Panc1 (cell line): ENCODE results near the gene CYP39A1. TPM values are rescaled to one million over a fixed set of nuclear protein-coding genes. Genes with fewer than 3 reads are reported as not detected.

Experiments
- ATAC-seq: fragments of 200-7000 bp; cut with Tn5 transposase; 2 replicates; pipeline ENCODE4 v1.9.1; 2020; ENCODE audit warnings: mild to moderate bottlenecking, moderate library complexity
- BruUV-seq: library from RNA; stranded (reverse); fragments of 400-500 nt; replicated peaks from 2 replicates; lab custom pipeline; 2021; lab: Mats Ljungman, UMichigan
- CTCF ChIA-PET: fragments of 300-600 bp; sonication (Branson Sonifier 250); formaldehyde crosslinking; loops from one replicate; lab custom pipeline; 2022; ENCODE audit warnings: antibody characterized with exemption; lab: Charles Lee
- POLR2A ChIA-PET: fragments of 300-600 bp; sonication (Branson Sonifier 250); formaldehyde crosslinking; loops from one replicate; lab custom pipeline; 2022; ENCODE audit warnings: antibody characterized with exemption; lab: Charles Lee
- DNase-seq: peaks from one replicate; pipeline ENCODE4 v3.0.0-alpha.2; 2010; ENCODE audit warnings: low read depth, low spot score
- H3K27ac ChIP-seq: 2 replicates; pipeline ENCODE4 v1.5.1; 2011; ENCODE audit warnings: mild to moderate bottlenecking, low read length, inconsistent platforms
- H3K27me3 ChIP-seq: fragments of 200-500 bp; sonication (Bioruptor generic); 2 replicates; pipeline ENCODE4 v1.6.0; 2014; ENCODE audit warnings: low read length, inconsistent platforms; ENCODE audit not compliant: control insufficient read depth, insufficient read depth
- H3K36me3 ChIP-seq: fragments of 200-500 bp; sonication (Bioruptor generic); 2 replicates; pipeline ENCODE4 v1.5.1; 2014; ENCODE audit warnings: inconsistent platforms, mild to moderate bottlenecking, low read length, moderate library complexity; ENCODE audit not compliant: control insufficient read depth, insufficient read depth
- H3K4me1 ChIP-seq: 2 replicates; pipeline ENCODE4 v1.5.1; 2011; ENCODE audit warnings: inconsistent platforms, mild to moderate bottlenecking, low read length, moderate library complexity; ENCODE audit not compliant: control insufficient read depth, insufficient read depth
- H3K4me3 ChIP-seq, 2 experiments: 2 replicates each; pipeline ENCODE4 v1.5.1; 2011 to 2012; ENCODE audit warnings: low read depth in 2 of 2, low read length in 2 of 2, mild to moderate bottlenecking in 2 of 2, inconsistent platforms in 1 of 2, moderate library complexity in 1 of 2
- H3K9me3 ChIP-seq: fragments of 200-500 bp; sonication (Bioruptor generic); 2 replicates; pipeline ENCODE4 v1.5.1; 2014; ENCODE audit warnings: low read depth, mild to moderate bottlenecking, inconsistent platforms, low read length, moderate library complexity; ENCODE audit not compliant: control insufficient read depth, insufficient read depth
- CTCF ChIP-seq: fragments of 450-650 bp; IDR thresholded peaks from 2 replicates; pipeline ENCODE4 v1.5.1; 2017; ENCODE audit warnings: mild to moderate bottlenecking
- POLR2AphosphoS5 ChIP-seq: IDR thresholded peaks from 2 replicates; pipeline ENCODE4 v1.6.1; 2012; ENCODE audit warnings: mild to moderate bottlenecking, low read depth, low read length, moderate library complexity
- SIN3A ChIP-seq: IDR thresholded peaks from 2 replicates; pipeline ENCODE4 v1.6.1; 2012; ENCODE audit warnings: low read depth, mild to moderate bottlenecking, low read length, moderate library complexity, borderline replicate concordance; ENCODE audit not compliant: insufficient read depth
- TCF7L2 ChIP-seq: IDR thresholded peaks from 2 replicates; pipeline ENCODE4 v1.6.1; 2011; ENCODE audit warnings: mild to moderate bottlenecking, low read depth, low read length, inconsistent platforms
- in situ Hi-C: cut with HindIII; loops from 2 replicates; pipeline ENCODE4 v1.10.0; 2016; ENCODE audit warnings: low sequenced_read_pairs, low pct_unique_long_range_greater_than_20kb
- intact Hi-C: fragments of 100-400 bp; cut with micrococcal nuclease; formaldehyde crosslinking; loops from one replicate; pipeline ENCODE4 v1.10.0; 2022; ENCODE audit not compliant: unreplicated experiment
- total RNA-seq: library from RNA; stranded (reverse); gene quantifications from one replicate; pipeline ENCODE4 v1.2.1, GENCODE V29; 2021; ENCODE audit not compliant: unreplicated experiment
- TF ChIP-seq, protein P1 (sequence below), 2 experiments: IDR thresholded peaks; 2 replicates each; pipeline ENCODE4 v1.6.1; 2011 to 2012; ENCODE audit warnings: low read depth in 2 of 2, control low read depth in 1 of 2, low read length in 1 of 2, mild to moderate bottlenecking in 1 of 2, moderate library complexity in 1 of 2; ENCODE audit not compliant: insufficient read depth in 1 of 2

The CYP39A1 gene
- total RNA-seq, 1 experiment from 2014 or later: 0.72 TPM

- Histone ChIP-seq H3K27me3 (no peaks in the 10 kb centered on the region), H3K36me3 (no peaks in the 10 kb centered on the region), H3K4me1 (no peaks in the 10 kb centered on the region), H3K27ac (no peak overlapping the region), H3K9me3 (no peaks in the 10 kb centered on the region), H3K4me3 (no peak overlapping the region)
- DNase-seq (no peak), ATAC-seq (no peak)
- ChIA-PET POLR2A (no interaction called here), CTCF (no interaction called here)
- in situ Hi-C loops (no loop called here), intact Hi-C loops (no loop called here)
- BruUV-seq: no TSS peak
- no peak for TF ChIP-seq CTCF
- TF ChIP-seq SIN3A: no peak
- no peak for TF ChIP-seq TCF7L2
- TF ChIP-seq, protein P1, sequence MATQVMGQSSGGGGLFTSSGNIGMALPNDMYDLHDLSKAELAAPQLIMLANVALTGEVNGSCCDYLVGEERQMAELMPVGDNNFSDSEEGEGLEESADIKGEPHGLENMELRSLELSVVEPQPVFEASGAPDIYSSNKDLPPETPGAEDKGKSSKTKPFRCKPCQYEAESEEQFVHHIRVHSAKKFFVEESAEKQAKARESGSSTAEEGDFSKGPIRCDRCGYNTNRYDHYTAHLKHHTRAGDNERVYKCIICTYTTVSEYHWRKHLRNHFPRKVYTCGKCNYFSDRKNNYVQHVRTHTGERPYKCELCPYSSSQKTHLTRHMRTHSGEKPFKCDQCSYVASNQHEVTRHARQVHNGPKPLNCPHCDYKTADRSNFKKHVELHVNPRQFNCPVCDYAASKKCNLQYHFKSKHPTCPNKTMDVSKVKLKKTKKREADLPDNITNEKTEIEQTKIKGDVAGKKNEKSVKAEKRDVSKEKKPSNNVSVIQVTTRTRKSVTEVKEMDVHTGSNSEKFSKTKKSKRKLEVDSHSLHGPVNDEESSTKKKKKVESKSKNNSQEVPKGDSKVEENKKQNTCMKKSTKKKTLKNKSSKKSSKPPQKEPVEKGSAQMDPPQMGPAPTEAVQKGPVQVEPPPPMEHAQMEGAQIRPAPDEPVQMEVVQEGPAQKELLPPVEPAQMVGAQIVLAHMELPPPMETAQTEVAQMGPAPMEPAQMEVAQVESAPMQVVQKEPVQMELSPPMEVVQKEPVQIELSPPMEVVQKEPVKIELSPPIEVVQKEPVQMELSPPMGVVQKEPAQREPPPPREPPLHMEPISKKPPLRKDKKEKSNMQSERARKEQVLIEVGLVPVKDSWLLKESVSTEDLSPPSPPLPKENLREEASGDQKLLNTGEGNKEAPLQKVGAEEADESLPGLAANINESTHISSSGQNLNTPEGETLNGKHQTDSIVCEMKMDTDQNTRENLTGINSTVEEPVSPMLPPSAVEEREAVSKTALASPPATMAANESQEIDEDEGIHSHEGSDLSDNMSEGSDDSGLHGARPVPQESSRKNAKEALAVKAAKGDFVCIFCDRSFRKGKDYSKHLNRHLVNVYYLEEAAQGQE (IDR thresholded peaks at IDR 0.05; ENCODE audit: insufficient read depth in 1 of 2, low read depth in 2 of 2, low read length in 1 of 2): no peak
- TF ChIP-seq POLR2AphosphoS5: no peak
Measured at GRCh38 chr6:46555129-46555528, 97.5 kb downstream of the CYP39A1 start.

- ATAC-seq (no peak), DNase-seq (no peak)
- H3K36me3 ChIP-seq: no peaks in the 10 kb centered on the region
- H3K9me3 ChIP-seq: no peaks in the 10 kb centered on the region
- H3K27ac ChIP-seq: no peak overlapping the region
- no peaks in the 10 kb centered on the region for H3K4me1 ChIP-seq
- ChIA-PET CTCF (no interaction called here), POLR2A (no interaction called here)
- no peaks in the 10 kb centered on the region for H3K27me3 ChIP-seq
- H3K4me3 ChIP-seq: no peak overlapping the region
- no TSS peak for BruUV-seq
- in situ Hi-C loops: no loop called here
- intact Hi-C loops: no loop called here
- TF ChIP-seq, protein P1 (IDR thresholded peaks at IDR 0.05; ENCODE audit: insufficient read depth in 1 of 2, low read depth in 2 of 2, low read length in 1 of 2): no peak
- no peak for TF ChIP-seq CTCF
- TF ChIP-seq TCF7L2: no peak
- no peak for TF ChIP-seq SIN3A
- TF ChIP-seq POLR2AphosphoS5: no peak
Measured at GRCh38 chr6:46549155-46549554, 103.5 kb downstream of the CYP39A1 start.
